Endothelial cell of umbilical vein (primary cell): ENCODE measurements around the gene NFATC1.

Source experiments
- TF ChIP-seq, protein P1 (sequence below): IDR thresholded peaks from 2 replicates; pipeline ENCODE4 v1.6.1; 2011; ENCODE audit not compliant: insufficient read depth, insufficient read length
- TF ChIP-seq, protein P2 (sequence below), 2 donors: IDR thresholded peaks; 1 replicate in 1 of 2; 2 replicates in 1 of 2; pipeline ENCODE4 v1.5.1; 2011; ENCODE audit warnings: low read length in 2 of 2, mild to moderate bottlenecking in 2 of 2, moderate library complexity in 2 of 2, control low read depth in 1 of 2, inconsistent platforms in 1 of 2, low read depth in 1 of 2; ENCODE audit not compliant: insufficient read depth in 1 of 2; ENCODE audit errors: extremely low read depth in 1 of 2

DNA sequence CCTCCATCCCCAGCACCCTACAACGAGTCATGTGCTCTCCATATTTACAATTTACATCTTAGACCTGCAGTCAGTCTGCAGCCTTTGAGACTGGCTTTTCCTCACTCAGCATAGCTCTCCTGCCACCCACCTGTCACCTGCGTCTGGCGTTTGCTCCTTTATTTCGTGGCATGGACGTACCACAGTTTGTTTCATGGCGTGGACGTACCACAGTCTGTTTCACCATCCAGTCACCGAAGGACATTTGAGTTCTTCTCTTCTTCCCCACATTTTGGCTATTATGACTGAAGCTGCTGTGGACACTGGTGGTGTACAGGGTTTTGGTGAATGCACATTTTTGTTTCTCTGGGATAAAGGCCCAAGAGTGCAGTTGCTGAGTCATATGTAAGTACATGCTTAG is 142.0 kb downstream of the NFATC1 start:
- TF ChIP-seq, protein P1, sequence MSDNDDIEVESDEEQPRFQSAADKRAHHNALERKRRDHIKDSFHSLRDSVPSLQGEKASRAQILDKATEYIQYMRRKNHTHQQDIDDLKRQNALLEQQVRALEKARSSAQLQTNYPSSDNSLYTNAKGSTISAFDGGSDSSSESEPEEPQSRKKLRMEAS, result no peak
- TF ChIP-seq, protein P2, sequence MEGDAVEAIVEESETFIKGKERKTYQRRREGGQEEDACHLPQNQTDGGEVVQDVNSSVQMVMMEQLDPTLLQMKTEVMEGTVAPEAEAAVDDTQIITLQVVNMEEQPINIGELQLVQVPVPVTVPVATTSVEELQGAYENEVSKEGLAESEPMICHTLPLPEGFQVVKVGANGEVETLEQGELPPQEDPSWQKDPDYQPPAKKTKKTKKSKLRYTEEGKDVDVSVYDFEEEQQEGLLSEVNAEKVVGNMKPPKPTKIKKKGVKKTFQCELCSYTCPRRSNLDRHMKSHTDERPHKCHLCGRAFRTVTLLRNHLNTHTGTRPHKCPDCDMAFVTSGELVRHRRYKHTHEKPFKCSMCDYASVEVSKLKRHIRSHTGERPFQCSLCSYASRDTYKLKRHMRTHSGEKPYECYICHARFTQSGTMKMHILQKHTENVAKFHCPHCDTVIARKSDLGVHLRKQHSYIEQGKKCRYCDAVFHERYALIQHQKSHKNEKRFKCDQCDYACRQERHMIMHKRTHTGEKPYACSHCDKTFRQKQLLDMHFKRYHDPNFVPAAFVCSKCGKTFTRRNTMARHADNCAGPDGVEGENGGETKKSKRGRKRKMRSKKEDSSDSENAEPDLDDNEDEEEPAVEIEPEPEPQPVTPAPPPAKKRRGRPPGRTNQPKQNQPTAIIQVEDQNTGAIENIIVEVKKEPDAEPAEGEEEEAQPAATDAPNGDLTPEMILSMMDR (IDR thresholded peaks at IDR 0.05; ENCODE audit: extremely low read depth in 1 of 2, insufficient read depth in 1 of 2, low read depth in 1 of 2, low read length in 2 of 2), result no peak
